Naive B cell (primary cell): ENCODE results near the gene RINL. TPM values are rescaled to one million over a fixed set of nuclear protein-coding genes. Genes with fewer than 3 reads are reported as not detected.
"Not testable (repeated sequence)": the region's sequence is repeated elsewhere in the genome, so short reads cannot be mapped to it uniquely, and the experiment has no call there.

Experiments used
- ATAC-seq, 2 donors: fragments of 150-1000 bp; cut with Tn5 transposase; 2 replicates each; pipeline ENCODE4 v1.10.0; 2021; ENCODE audit warnings: low read depth in 2 of 2, mild to moderate bottlenecking in 2 of 2, moderate library complexity in 2 of 2
- DNase-seq: peaks from one replicate; pipeline ENCODE4 v3.0.0; 2022
- H3K27ac Mint-ChIP-seq, 6 donors: one replicate each; pipeline ENCODE4 v1.8.0; 2020 to 2022; ENCODE audit warnings: mild to moderate bottlenecking in 6 of 6, mixed read lengths in 6 of 6, moderate library complexity in 5 of 6, inconsistent platforms in 2 of 6
- H3K27me3 Mint-ChIP-seq, 3 donors: one replicate each; pipeline ENCODE4 v1.8.0; 2021 to 2022; ENCODE audit warnings: mixed read lengths in 3 of 3, mild to moderate bottlenecking in 1 of 3
- H3K36me3 Mint-ChIP-seq, 2 donors: one replicate each; pipeline ENCODE4 v1.8.0; 2020 to 2022; ENCODE audit warnings: mixed read lengths in 2 of 2, inconsistent platforms in 1 of 2, mild to moderate bottlenecking in 1 of 2
- H3K4me1 Mint-ChIP-seq, 3 donors: one replicate each; pipeline ENCODE4 v1.8.0; 2020 to 2022; ENCODE audit warnings: mixed read lengths in 3 of 3, inconsistent platforms in 1 of 3, mild to moderate bottlenecking in 1 of 3, moderate library complexity in 1 of 3
- H3K4me3 Mint-ChIP-seq, 8 donors: one replicate each; pipeline ENCODE4 v1.8.0; 2020 to 2022; ENCODE audit warnings: mild to moderate bottlenecking in 8 of 8, mixed read lengths in 8 of 8, moderate library complexity in 8 of 8, inconsistent platforms in 2 of 8
- H3K9me3 Mint-ChIP-seq, 7 donors: one replicate each; pipeline ENCODE4 v1.8.0; 2020 to 2022; ENCODE audit warnings: mixed read lengths in 7 of 7, mild to moderate bottlenecking in 5 of 7, inconsistent platforms in 2 of 7, moderate library complexity in 1 of 7
- polyA plus RNA-seq, 6 donors: library from polyadenylated mRNA; unstranded; fragments of 300-500 nt; fragmentation: Illumina TruSeq; gene quantifications; one replicate each; pipeline ENCODE4 v1.2.3, GENCODE V29; 2021; ENCODE audit warnings: low read depth in 6 of 6

RINL gene
- polyA plus RNA-seq, 6 donors from 2014 or later, result 22.1 to 80.3 (median 50.2) TPM

GRCh38 chr19:38878575-38879399 lies 712 bp upstream of the RINL start:
- no peak for DNase-seq
- H3K4me3 Mint-ChIP-seq, result peak overlapping the region; percentile 79 to 91 (median 85)
- peaks cover 34 to 54% (median 37%) of the 10 kb centered on the region in 3 donors for H3K4me1 Mint-ChIP-seq
- no peak for ATAC-seq
- H3K27ac Mint-ChIP-seq, result peak overlapping the region; percentile 96 to 99 (median 98)
- no peaks in the 10 kb centered on the region for H3K36me3 Mint-ChIP-seq
- H3K9me3 Mint-ChIP-seq, result no peaks in the 10 kb centered on the region
- H3K27me3 Mint-ChIP-seq, result no peaks in the 10 kb centered on the region

- Mint-ChIP-seq H3K4me3 (peak overlapping the region in 3 of 8 donors; percentile 6 to 32 (median 21)), H3K27ac (peak overlapping the region in 4 of 6 donors; percentile 87 to 99 (median 95)), H3K27me3 (no peaks in the 10 kb centered on the region), H3K9me3 (no peaks in the 10 kb centered on the region), H3K4me1 (peaks cover 34 to 49% (median 36%) of the 10 kb centered on the region in 3 donors), H3K36me3 (no peaks in the 10 kb centered on the region)
- ATAC-seq (no peak), DNase-seq (no peak)
These were observed 2.2 kb downstream of the RINL start for GRCh38 chr19:38875656-38876395.

GRCh38 chr19:38873400-38873799 lies 4.7 kb downstream of the RINL start:
- H3K27ac Mint-ChIP-seq, result peak overlapping the region in 2 of 6 donors; percentile 43 to 67
- peaks cover 40 to 57% (median 51%) of the 10 kb centered on the region in 3 donors for H3K4me1 Mint-ChIP-seq
- not testable (repeated sequence) for H3K36me3 Mint-ChIP-seq, DNase-seq, H3K27me3 Mint-ChIP-seq, ATAC-seq, H3K9me3 Mint-ChIP-seq
- H3K4me3 Mint-ChIP-seq, result peak overlapping the region in 1 of 8 donors; percentile 38

GRCh38 chr19:38870612-38871011 lies 7.5 kb downstream of the RINL start:
- no peaks in the 10 kb centered on the region for H3K9me3 Mint-ChIP-seq
- peak overlapping the region; percentile 83 to 98 (median 92) for H3K4me3 Mint-ChIP-seq
- H3K27me3 Mint-ChIP-seq, result no peaks in the 10 kb centered on the region
- H3K27ac Mint-ChIP-seq, result peak overlapping the region in 5 of 6 donors; percentile 58 to 97 (median 94)
- ATAC-seq (no peak), DNase-seq (no peak)
- peaks cover 37 to 54% (median 48%) of the 10 kb centered on the region in 3 donors for H3K4me1 Mint-ChIP-seq
- no peaks in the 10 kb centered on the region for H3K36me3 Mint-ChIP-seq

GRCh38 chr19:38869836-38870607 lies 8.1 kb downstream of the RINL start:
- Mint-ChIP-seq H3K36me3 (no peaks in the 10 kb centered on the region), H3K4me1 (peaks cover 42 to 59% (median 54%) of the 10 kb centered on the region in 3 donors), H3K27ac (peak overlapping the region; percentile 91 to 99 (median 95)), H3K27me3 (no peaks in the 10 kb centered on the region), H3K4me3 (peak overlapping the region; percentile 93 to 98 (median 97)), H3K9me3 (peaks cover 0 to 3% (median 0%) of the 10 kb centered on the region in 7 donors)
- ATAC-seq (peak; percentile 90 to 93), DNase-seq (peak; percentile 95)

GRCh38 chr19:38869160-38869835 lies 8.8 kb downstream of the RINL start:
- peak overlapping the region; percentile 93 to 98 (median 97) for H3K4me3 Mint-ChIP-seq
- DNase-seq (peak; percentile 67), ATAC-seq (peak; percentile 46)
- H3K27me3 Mint-ChIP-seq, result no peaks in the 10 kb centered on the region
- peaks cover 0 to 4% (median 2%) of the 10 kb centered on the region in 7 donors for H3K9me3 Mint-ChIP-seq
- H3K4me1 Mint-ChIP-seq, result peaks cover 48 to 66% (median 61%) of the 10 kb centered on the region in 3 donors
- peak overlapping the region in 5 of 6 donors; percentile 94 to 99 (median 96) for H3K27ac Mint-ChIP-seq
- H3K36me3 Mint-ChIP-seq, result no peaks in the 10 kb centered on the region

GRCh38 chr19:38868551-38868950 lies 9.5 kb downstream of the RINL start:
- peaks cover 0 to 5% (median 2%) of the 10 kb centered on the region in 7 donors for H3K9me3 Mint-ChIP-seq
- H3K4me1 Mint-ChIP-seq, result peaks cover 51 to 68% (median 64%) of the 10 kb centered on the region in 3 donors
- DNase-seq (no peak), ATAC-seq (no peak)
- H3K4me3 Mint-ChIP-seq, result peak overlapping the region; percentile 93 to 98 (median 97)
- no peaks in the 10 kb centered on the region for H3K27me3 Mint-ChIP-seq
- H3K36me3 Mint-ChIP-seq, result no peaks in the 10 kb centered on the region
- peak overlapping the region in 5 of 6 donors; percentile 80 to 96 (median 94) for H3K27ac Mint-ChIP-seq

- Mint-ChIP-seq H3K27ac (peak overlapping the region in 4 of 6 donors; percentile 62 to 98 (median 96)), H3K4me1 (peaks cover 53 to 77% (median 70%) of the 10 kb centered on the region in 3 donors), H3K27me3 (no peaks in the 10 kb centered on the region), H3K4me3 (peak overlapping the region in 5 of 8 donors; percentile 34 to 84 (median 44)), H3K9me3 (peaks cover 0 to 5% (median 2%) of the 10 kb centered on the region in 7 donors), H3K36me3 (no peaks in the 10 kb centered on the region)
- DNase-seq (no peak), ATAC-seq (no peak)
These were observed 10.8 kb downstream of the RINL start for GRCh38 chr19:38867171-38867780.

GRCh38 chr19:38862321-38863059 lies 15.6 kb downstream of the RINL start:
- Mint-ChIP-seq H3K27ac (peak overlapping the region in 5 of 6 donors; percentile 61 to 97 (median 88)), H3K9me3 (peaks cover 0 to 5% (median 2%) of the 10 kb centered on the region in 7 donors), H3K36me3 (no peaks in the 10 kb centered on the region), H3K4me1 (peaks cover 45 to 79% (median 63%) of the 10 kb centered on the region in 3 donors), H3K27me3 (no peaks in the 10 kb centered on the region), H3K4me3 (peak overlapping the region; percentile 19 to 86 (median 62))
- DNase-seq, result no peak
- no peak for ATAC-seq

GRCh38 chr19:38861368-38861767 lies 16.7 kb downstream of the RINL start:
- peak overlapping the region in 1 of 6 donors; percentile 78 for H3K27ac Mint-ChIP-seq
- peaks cover 0 to 5% (median 2%) of the 10 kb centered on the region in 7 donors for H3K9me3 Mint-ChIP-seq
- no peaks in the 10 kb centered on the region for H3K36me3 Mint-ChIP-seq
- peaks cover 52 to 82% (median 72%) of the 10 kb centered on the region in 3 donors for H3K4me1 Mint-ChIP-seq
- ATAC-seq (no peak), DNase-seq (no peak)
- H3K4me3 Mint-ChIP-seq, result peak overlapping the region in 2 of 8 donors; percentile 20 to 86
- H3K27me3 Mint-ChIP-seq, result no peaks in the 10 kb centered on the region

GRCh38 chr19:38859631-38860204 lies 18.4 kb downstream of the RINL start:
- H3K9me3 Mint-ChIP-seq, H3K27me3 Mint-ChIP-seq, ATAC-seq, DNase-seq, H3K36me3 Mint-ChIP-seq: not testable (repeated sequence)
- H3K4me1 Mint-ChIP-seq, result peaks cover 39 to 72% (median 57%) of the 10 kb centered on the region in 3 donors
- H3K27ac Mint-ChIP-seq, result peak overlapping the region in 5 of 6 donors; percentile 49 to 89 (median 77)
- H3K4me3 Mint-ChIP-seq, result peak overlapping the region in 5 of 8 donors; percentile 2 to 55 (median 16)
